MV-4-11 (cell line): ENCODE data around the gene RNU1-4.
"Not testable (repeated sequence)": the region's sequence is repeated elsewhere in the genome, so short reads cannot be mapped to it uniquely, and the experiment has no call there.

Source experiments
- DNase-seq: peaks from one replicate; lab custom pipeline; 2025; lab: John Stamatoyannopoulos, UW

RNU1-4 gene

DNA sequence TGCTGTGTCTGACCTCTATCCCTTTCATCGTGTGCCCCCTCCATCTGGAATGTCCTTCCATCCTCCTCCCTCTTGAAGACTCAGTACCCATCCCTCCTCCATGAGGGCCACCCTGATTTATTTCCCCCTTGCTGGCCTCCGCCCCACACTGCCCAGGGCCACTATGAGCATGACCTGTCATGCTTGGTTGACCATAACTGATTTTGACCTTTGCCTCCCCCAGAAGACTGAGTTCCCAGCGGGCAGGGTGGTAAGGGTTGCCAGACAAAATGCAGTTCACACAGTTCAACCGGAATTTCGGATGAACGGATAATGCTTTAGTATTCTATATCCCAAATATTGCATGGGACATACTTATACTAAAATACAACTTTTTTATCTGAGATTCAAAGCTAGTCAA, 31.6 kb upstream of the RNU1-4 start:
- DNase-seq, result not testable (repeated sequence)

- DNase-seq, result not testable (repeated sequence)
Observed at GRCh38 chr1:16709659-16710087, 30.6 kb upstream of the RNU1-4 start.

DNA sequence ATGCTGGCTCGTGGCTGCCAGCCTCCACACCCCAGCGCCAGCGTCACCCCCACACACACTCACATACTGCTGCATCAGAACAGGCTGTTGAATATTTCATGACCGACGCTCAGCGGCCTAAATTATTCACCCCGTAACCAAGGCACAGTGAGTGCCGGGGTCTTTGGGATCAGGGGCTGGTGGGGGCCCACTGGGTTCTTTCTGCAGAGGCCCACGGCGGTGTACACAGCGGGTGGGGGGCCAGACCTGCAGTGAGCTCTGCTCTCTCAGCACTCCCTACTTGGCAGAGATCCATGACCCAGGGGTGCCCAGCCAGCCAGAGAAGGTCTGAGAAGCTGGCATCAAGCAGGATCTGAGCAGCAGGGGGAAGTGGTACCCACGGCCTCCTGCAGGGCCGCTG, 29.7 kb upstream of the RNU1-4 start:
- not testable (repeated sequence) for DNase-seq

GRCh38 chr1:16712131-16712530, 28.2 kb upstream of the RNU1-4 start:
- not testable (repeated sequence) for DNase-seq

- DNase-seq, result not testable (repeated sequence)
Observed at GRCh38 chr1:16712582-16712981, 27.7 kb upstream of the RNU1-4 start.

GRCh38 chr1:16712984-16713383, 27.3 kb upstream of the RNU1-4 start:
- not testable (repeated sequence) for DNase-seq

GRCh38 chr1:16713480-16713879, 26.8 kb upstream of the RNU1-4 start:
- DNase-seq, result not testable (repeated sequence)

DNA sequence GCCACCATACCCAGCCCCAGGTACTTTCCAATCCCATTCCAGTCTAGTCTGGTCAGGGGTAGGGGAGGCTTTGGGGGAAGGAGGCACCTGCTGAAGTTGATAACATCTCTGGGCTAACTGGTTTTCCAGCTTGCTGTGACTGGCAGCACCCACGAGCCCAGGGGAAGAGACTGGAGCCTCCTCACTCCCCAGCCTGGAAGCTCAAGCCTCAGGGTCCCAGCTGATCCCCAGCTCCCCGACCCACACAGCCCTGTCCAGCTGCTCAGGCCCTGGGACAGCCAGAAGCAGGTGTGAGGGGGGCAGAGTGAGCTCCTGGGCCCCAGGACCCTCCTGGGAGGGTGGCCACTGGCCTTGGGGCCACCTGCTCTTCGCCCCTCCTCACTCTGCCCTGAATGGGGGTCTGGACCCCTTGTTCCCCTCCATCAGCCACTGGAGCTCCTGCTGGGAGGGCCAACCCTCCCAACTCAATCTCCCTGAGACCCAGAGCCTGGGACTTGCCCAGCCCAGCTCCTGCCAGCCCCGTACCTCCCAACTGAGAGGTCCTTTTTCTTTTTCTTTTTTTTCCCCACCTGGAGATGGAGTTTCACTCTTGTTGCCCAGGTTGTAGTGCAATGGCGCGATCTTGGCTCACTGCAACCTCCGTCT, 23.5 kb upstream of the RNU1-4 start:
- DNase-seq, result no peak

DNA sequence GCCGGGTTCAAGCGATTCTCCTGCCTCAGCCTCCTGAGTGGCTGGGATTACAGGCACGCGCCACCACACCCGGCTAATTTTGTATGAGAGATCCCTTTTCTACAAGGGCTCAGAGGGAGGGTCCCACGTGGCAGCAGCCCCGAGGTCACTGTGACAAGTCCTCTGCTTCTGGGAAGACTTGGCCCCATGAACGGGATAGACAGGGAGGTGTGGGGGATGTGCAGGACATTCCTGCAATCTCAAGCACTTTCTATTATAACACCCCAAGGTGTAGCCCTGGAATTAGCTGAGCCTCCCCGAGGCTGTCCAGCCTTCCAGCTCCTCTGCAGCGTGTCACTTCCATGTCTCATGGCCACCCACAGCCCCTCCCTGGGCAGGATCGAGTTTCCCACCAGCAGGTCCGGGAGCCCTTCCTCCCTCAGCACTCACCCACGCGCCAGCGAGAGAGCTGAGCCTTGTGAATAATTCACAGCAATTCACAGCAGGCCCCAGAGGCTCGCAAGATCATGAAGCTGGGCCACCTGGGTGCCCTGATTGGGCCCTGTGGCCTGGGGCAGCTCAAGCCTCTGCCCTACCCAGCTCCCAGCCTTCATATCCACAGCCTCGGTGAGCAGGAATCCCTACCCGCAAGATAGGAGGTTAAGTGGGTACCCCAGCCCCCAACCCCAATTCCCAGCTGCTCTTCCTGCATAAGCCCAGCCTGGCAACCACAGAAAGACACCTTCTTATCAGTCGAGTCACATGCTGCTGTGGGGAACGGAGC, 22.8 kb upstream of the RNU1-4 start:
- no peak for DNase-seq

DNA sequence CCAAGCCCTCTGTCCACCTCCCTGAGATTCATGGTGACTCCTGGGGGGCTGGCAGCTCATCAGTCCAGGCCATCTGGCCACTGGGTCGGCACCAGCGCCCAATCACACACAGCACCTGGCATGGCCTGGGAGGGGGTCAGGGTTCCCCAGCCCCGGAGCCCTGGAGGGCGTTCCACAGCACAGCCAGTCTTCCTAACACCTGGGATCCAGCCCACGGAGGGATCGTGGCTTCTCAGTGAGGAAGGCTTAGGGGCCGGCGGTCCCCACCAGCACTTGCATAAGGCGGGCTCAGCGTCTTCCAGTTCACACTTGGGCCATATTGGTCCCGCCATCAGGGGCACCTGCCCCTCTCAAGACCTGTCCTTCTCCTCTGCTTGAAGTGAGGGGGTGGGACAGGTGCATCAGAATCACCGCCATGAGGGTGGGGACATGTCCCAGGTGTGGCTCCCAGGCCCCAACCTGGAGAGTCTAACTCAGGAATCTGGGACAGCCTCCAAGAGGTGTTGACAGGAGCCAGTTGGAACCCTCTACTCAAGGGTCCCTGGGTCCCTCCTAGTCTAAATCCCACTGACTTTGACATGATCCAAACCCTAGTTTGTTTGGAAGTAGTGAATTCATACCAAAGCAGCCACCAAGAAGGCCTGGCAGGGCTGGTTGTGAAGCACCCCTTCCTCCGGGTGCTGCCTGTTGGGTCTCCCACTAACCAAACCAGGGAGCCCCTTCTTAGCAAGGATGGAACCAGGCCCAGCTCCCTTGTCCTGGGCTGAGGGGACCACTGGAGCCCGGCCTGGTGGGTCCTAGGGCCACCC, 22.0 kb upstream of the RNU1-4 start:
- DNase-seq, result not testable (repeated sequence)

DNA sequence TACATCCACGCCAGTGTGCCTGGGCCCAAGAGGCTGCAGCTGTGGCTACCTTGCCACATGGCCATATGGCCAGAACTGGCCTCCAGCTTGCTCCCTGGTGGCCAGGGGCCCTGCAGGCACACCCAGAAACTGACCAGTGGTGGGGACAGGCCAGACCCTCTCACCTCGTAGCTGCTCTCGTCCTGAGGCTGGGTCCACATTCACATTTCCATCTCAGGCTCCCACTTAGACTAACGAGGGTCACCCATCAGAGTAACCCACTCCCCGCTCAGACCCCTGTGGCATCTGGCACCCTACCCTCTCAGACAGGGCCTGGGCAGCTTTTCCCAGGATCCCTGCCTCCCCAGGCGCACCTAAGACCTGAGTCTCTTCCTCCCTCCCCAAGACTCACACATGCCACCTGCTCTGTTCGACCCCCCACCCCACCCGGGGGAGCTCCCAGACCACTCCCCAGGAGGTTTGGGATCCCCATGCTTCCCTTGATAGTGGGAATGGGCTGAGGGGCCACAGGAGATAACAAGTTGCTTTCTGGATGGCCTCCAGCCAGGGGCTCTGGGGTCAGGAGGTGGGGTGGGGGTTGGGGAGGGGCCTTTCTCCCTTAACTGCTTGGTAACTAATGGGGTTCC, 21.3 kb upstream of the RNU1-4 start:
- no peak for DNase-seq

DNA sequence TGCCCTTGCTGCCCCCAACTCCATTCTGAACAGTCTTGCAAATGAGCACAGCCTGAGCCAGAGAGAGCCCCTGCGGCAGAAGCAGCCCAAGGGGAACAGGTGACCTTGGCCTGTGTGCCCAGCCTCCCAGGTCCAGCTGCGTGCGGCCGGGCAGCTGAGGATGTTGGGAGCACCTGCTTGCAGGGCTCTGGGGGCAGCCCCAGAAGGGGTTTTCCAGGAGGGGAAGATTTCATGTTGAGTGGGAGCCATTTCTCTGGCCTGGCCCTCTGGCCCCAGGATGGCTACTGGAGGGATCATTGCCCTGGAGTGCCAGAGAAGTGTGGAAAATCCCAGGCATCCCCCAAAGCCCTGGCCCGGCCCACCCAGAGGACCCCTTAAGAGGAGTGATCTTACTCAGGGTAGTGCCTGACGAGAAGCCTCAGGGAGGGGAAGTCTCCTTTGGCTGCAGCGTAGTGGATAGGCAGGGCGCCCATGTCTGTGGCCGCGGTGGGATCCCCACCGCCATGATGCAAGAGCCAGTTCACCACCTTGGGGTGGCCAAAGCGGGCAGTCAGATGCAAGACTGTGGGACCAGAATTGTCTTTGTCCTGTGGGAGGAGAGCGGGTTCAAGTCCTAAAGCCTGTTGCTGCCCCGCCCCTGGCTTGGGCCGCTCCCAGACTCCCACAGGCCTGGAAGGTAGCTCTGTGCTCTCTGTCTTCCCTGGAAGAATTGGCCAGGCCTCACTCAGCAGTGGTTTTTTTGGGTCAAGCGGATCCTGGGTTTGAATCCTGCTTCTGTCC, 20.6 kb upstream of the RNU1-4 start:
- DNase-seq, result no peak

GRCh38 chr1:16720351-16721223, 19.7 kb upstream of the RNU1-4 start:
- DNase-seq, result no peak

DNA sequence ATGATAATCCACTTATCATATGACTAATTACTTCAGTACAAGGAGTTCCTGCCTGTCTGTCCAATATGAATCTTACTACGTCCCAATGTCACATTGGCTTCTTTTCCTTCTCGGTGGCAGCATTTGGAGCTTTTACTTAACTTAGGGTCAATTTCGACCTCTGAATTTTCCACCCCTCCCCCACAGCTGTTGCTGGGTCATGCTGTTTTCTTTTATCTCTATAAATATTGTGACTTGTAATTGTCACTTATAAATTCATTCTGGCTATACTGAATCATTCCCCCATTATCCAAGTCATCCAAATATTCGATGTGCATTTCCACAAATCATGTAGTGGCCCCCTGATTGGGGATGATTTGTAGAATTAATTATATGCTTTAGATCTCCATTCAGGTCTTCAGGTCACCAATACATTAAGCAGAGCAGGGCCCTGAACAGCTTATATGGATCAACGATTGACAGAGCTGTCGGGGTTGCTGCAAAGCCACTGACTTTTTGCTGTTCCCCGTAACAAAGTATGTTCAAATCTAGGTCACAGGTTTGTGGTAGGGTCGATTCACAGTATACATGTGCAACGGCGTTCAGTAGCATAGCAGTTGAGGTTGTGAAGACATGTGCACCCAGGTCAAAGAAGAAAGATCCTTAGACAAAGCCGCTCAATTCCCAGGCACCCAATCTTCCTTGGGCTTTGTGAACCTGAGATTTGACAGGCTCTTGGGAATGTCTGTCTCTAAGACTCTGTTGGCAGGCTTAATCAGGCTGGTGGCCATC, 18.3 kb upstream of the RNU1-4 start:
- DNase-seq, result no peak

- no peak for DNase-seq
Observed at GRCh38 chr1:16724718-16725438, 15.4 kb upstream of the RNU1-4 start.

- DNase-seq, result not testable (repeated sequence)
Observed at GRCh38 chr1:16725439-16726245, 14.7 kb upstream of the RNU1-4 start.

GRCh38 chr1:16727190-16728111, 12.9 kb upstream of the RNU1-4 start:
- DNase-seq, result peak; percentile 58
